ENCODE results near the gene ATG5.
A peak's percentile ranks its signal among the peaks of the same experiment; 100 is the strongest.

The ATG5 gene

GRCh38 chr6:106173124-106173879, 152.3 kb downstream of the ATG5 start:
- no peak for DNase-seq

- DNase-seq: no peak
These were observed 155.3 kb downstream of the ATG5 start for GRCh38 chr6:106170030-106170791.

- DNase-seq: no peak
These were observed 156.0 kb downstream of the ATG5 start for GRCh38 chr6:106169517-106169916.

- DNase-seq: no peak
These were observed 157.3 kb downstream of the ATG5 start for GRCh38 chr6:106168097-106168888.

- no peak for DNase-seq
These were observed 158.3 kb downstream of the ATG5 start for GRCh38 chr6:106167096-106167814.

- no peak for DNase-seq
These were observed 159.6 kb downstream of the ATG5 start for GRCh38 chr6:106165885-106166485.

- peak; percentile 79 for DNase-seq
These were observed 161.3 kb downstream of the ATG5 start for GRCh38 chr6:106163966-106164877.

GRCh38 chr6:106163446-106163965, 162.1 kb downstream of the ATG5 start:
- peak; percentile 64 for DNase-seq

- no peak for DNase-seq
These were observed 162.6 kb downstream of the ATG5 start for GRCh38 chr6:106162921-106163320.

GRCh38 chr6:106161893-106162292, 163.7 kb downstream of the ATG5 start:
- DNase-seq: no peak

- no peak for DNase-seq
These were observed 164.2 kb downstream of the ATG5 start for GRCh38 chr6:106161311-106161874.

GRCh38 chr6:106160189-106160588, 165.4 kb downstream of the ATG5 start:
- no peak for DNase-seq

- no peak for DNase-seq
These were observed 166.0 kb downstream of the ATG5 start for GRCh38 chr6:106159531-106159940.

GRCh38 chr6:106158816-106159215, 166.7 kb downstream of the ATG5 start:
- no peak for DNase-seq

- DNase-seq: no peak
These were observed 168.7 kb downstream of the ATG5 start for GRCh38 chr6:106156863-106157262.

GRCh38 chr6:106156413-106156812, 169.1 kb downstream of the ATG5 start:
- DNase-seq: no peak

- DNase-seq: no peak
These were observed 170.2 kb downstream of the ATG5 start for GRCh38 chr6:106155219-106155830.

GRCh38 chr6:106154326-106154725, 171.2 kb downstream of the ATG5 start:
- no peak for DNase-seq

- no peak for DNase-seq
These were observed 172.6 kb downstream of the ATG5 start for GRCh38 chr6:106152952-106153351.

- peak; percentile 17 for DNase-seq
These were observed 173.1 kb downstream of the ATG5 start for GRCh38 chr6:106152476-106152875.

Data from stimulated activated CD4-positive, alpha-beta T cell treated with anti-CD3 and anti-CD28 coated beads, Interleukin-15, amount 100 ng/mL, for 24 hours (primary cell).